H1 (cell line): ENCODE data around the gene TMEM59L. TPM values are rescaled to one million over a fixed set of nuclear protein-coding genes. Genes with fewer than 3 reads are reported as not detected.

Source experiments
- ASH2L ChIP-seq: fragments of 200-600, 300-600 bp; sonication (generic); IDR thresholded peaks from one replicate; pipeline ENCODE4 v1.7.1; 2017; ENCODE audit warnings: low read length
- BACH1 ChIP-seq: IDR thresholded peaks from 2 replicates; pipeline ENCODE4 v1.6.1; 2012; ENCODE audit warnings: low read length, improper control_type of control experiment
- EP300 ChIP-seq, 2 experiments: IDR thresholded peaks; 1 replicate in 1 of 2; 2 replicates in 1 of 2; pipeline ENCODE4 v1.6.1; 2011 to 2012; ENCODE audit warnings: low read depth in 2 of 2, low read length in 2 of 2, mild to moderate bottlenecking in 2 of 2, borderline replicate concordance in 1 of 2, inconsistent platforms in 1 of 2, moderate library complexity in 1 of 2
- GTF2F1 ChIP-seq: IDR thresholded peaks from 2 replicates; pipeline ENCODE4 v1.6.1; 2012; ENCODE audit warnings: low read depth, low read length, improper control_type of control experiment, borderline replicate concordance
- HDAC2 ChIP-seq, 2 experiments: fragments of 300-600 bp in 1 of 2; sonication (generic) in 1 of 2; IDR thresholded peaks; 2 replicates each; pipeline ENCODE4 v1.6.1; 2011 to 2012; ENCODE audit warnings: low read depth in 2 of 2, low read length in 2 of 2, mild to moderate bottlenecking in 2 of 2, moderate library complexity in 2 of 2, borderline replicate concordance in 1 of 2, inconsistent platforms in 1 of 2
- JUND ChIP-seq: IDR thresholded peaks from 2 replicates; pipeline ENCODE4 v1.6.1; 2011; ENCODE audit warnings: mild to moderate bottlenecking, improper control_type of control experiment, low read length
- KDM1A ChIP-seq: fragments of 200-600, 300-600 bp; sonication (generic); IDR thresholded peaks from 2 replicates; pipeline ENCODE4 v1.7.1; 2016; ENCODE audit warnings: mild to moderate bottlenecking, low read length, borderline replicate concordance
- KDM4A ChIP-seq: IDR thresholded peaks from one replicate; pipeline ENCODE4 v1.7.1; 2012; ENCODE audit warnings: low read depth, mild to moderate bottlenecking, moderate library complexity, low read length, inconsistent platforms; ENCODE audit not compliant: severe bottlenecking
- NANOG ChIP-seq: IDR thresholded peaks from 2 replicates; pipeline ENCODE4 v1.6.1; 2011; ENCODE audit warnings: low read length, low read depth, mild to moderate bottlenecking, inconsistent platforms; ENCODE audit not compliant: insufficient read depth, poor library complexity, severe bottlenecking
- PHF8 ChIP-seq: fragments of 200-600 bp; sonication (generic); conservative IDR thresholded peaks from 2 replicates; pipeline ENCODE4 v1.7.1; 2012; ENCODE audit warnings: low read depth, mild to moderate bottlenecking, inconsistent platforms, low read length, moderate library complexity
- POLR2A ChIP-seq, 2 experiments: IDR thresholded peaks; 1 replicate in 1 of 2; 2 replicates in 1 of 2; pipeline ENCODE4 v1.6.1; 2011; ENCODE audit warnings: low read depth in 2 of 2, low read length in 2 of 2, mild to moderate bottlenecking in 2 of 2; ENCODE audit errors: control extremely low read depth in 1 of 2
- RBBP5 ChIP-seq: IDR thresholded peaks from 2 replicates; pipeline ENCODE4 v1.7.1; 2012; ENCODE audit warnings: low read depth, mild to moderate bottlenecking, inconsistent platforms, low read length, moderate library complexity, borderline replicate concordance
- RNF2 ChIP-seq: fragments of 200-900, 300-1000 bp; sonication (generic); IDR thresholded peaks from 2 replicates; pipeline ENCODE4 v1.7.1; 2016; ENCODE audit warnings: borderline replicate concordance, low read depth, mild to moderate bottlenecking, antibody characterized with exemption, low read length; ENCODE audit not compliant: poor library complexity, severe bottlenecking; ENCODE audit errors: missing control alignments
- SP4 ChIP-seq: IDR thresholded peaks from 2 replicates; pipeline ENCODE4 v1.6.1; 2012; ENCODE audit warnings: low read length, inconsistent platforms
- TBP ChIP-seq: IDR thresholded peaks from 2 replicates; pipeline ENCODE4 v1.6.1; 2011; ENCODE audit warnings: low read depth, low read length, improper control_type of control experiment
- TEAD4 ChIP-seq: IDR thresholded peaks from 2 replicates; pipeline ENCODE4 v1.6.1; 2012; ENCODE audit warnings: low read depth, low read length, inconsistent platforms, mixed read lengths
- USF2 ChIP-seq: IDR thresholded peaks from 2 replicates; pipeline ENCODE4 v1.6.1; 2011; ENCODE audit warnings: low read length, improper control_type of control experiment
- polyA plus RNA-seq, 7 experiments: library from polyadenylated mRNA; depleted of rRNA in 3 of 7; stranded (reverse) in 5 of 7; unstranded in 2 of 7; fragments of >200 nt in 5 of 7; fragments of 200-250 nt in 2 of 7; gene quantifications; 1 replicate in 5 of 7; 2 replicates in 1 of 7; 4 replicates in 1 of 7; pipeline versions ENCODE4 v1.2.1 to v1.2.3, GENCODE V29; 2011 to 2013; ENCODE audit warnings: missing spikeins in 2 of 7, mixed read lengths in 2 of 7
- total RNA-seq: library from RNA; stranded (reverse); fragmentation: NEBNext Ultra II Directional; extraction: Animal tissue kit (Norgen Biotek cat#: 25700); gene quantifications from 2 replicates; pipeline ENCODE4 v1.2.1, GENCODE V29; 2021

TMEM59L gene
- total and polyA plus RNA-seq, 2 of the 8 experiments (the other 6 are each of a cell fraction or from before 2014, with no cell fraction given), result 4.0 to 12.2 TPM

- TF ChIP-seq ASH2L, result peak; percentile 66
- TF ChIP-seq JUND, result no peak
- no peak for TF ChIP-seq TEAD4
- TF ChIP-seq EP300 (IDR thresholded peaks at IDR 0.05; ENCODE audit: borderline replicate concordance in 1 of 2, low read depth in 2 of 2, low read length in 2 of 2), result no peak
- TF ChIP-seq NANOG, result no peak
- TF ChIP-seq RBBP5, result no peak; the same call in 1 of the 2 replicates
- TF ChIP-seq USF2, result no peak
- no peak for TF ChIP-seq RNF2
- TF ChIP-seq PHF8, result peak; percentile 91
- no peak for TF ChIP-seq BACH1
- TF ChIP-seq SP4, result no peak
- peak in 1 of 2 experiments; percentile 66; a peak in 1 of 3 replicates for TF ChIP-seq POLR2A (IDR thresholded peaks at IDR 0.05; ENCODE audit: control extremely low read depth in 1 of 2, low read depth in 2 of 2, low read length in 2 of 2)
- peak; percentile 42 for TF ChIP-seq KDM4A
- TF ChIP-seq GTF2F1, result no peak
- 0 out of 4 replicates have a peak, but pooled peaks of 1 of the 2 experiments have one; percentile 36 for TF ChIP-seq HDAC2 (IDR thresholded peaks at IDR 0.05; ENCODE audit: borderline replicate concordance in 1 of 2, low read depth in 2 of 2, low read length in 2 of 2)
- peak; percentile 47; the same call in 1 of the 2 replicates for TF ChIP-seq TBP
- TF ChIP-seq KDM1A, result no peak
Measured at GRCh38 chr19:18636969-18637629, 24.4 kb downstream of the TMEM59L start, which contains the start of gene KLHL26 (continued).
